GM10266 (cell line): Measurements from ENCODE around the gene C6orf15.

Source experiments
- DNase-seq: peaks from one replicate; pipeline ENCODE4 v3.0.0; 2012; ENCODE audit errors: extremely low spot score
- TF ChIP-seq, protein P1 (sequence below): IDR thresholded peaks from 2 replicates; pipeline ENCODE4 v1.5.1; 2012; ENCODE audit warnings: mild to moderate bottlenecking, low read depth; ENCODE audit not compliant: control insufficient read depth, insufficient read depth; ENCODE audit errors: missing control alignments

Gene C6orf15

DNA sequence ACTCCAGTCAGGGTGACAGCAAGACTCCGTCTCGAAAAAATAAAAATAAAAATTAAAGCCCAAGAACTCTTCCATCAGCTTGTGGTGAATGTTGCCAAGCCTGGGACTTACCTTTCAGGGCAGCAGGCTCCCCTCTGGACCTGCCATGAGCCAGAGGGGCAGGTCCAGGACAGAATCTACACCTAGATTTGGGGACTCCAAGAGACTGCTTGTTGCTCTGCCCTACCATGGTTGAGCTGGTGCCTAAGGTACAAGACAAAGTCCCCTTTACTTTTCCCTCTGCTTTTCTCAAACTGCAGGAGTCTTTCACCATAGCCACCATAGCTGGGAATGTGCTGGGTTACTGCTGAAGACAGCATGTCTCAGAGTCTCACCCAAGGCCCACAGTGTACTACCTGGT is 9.2 kb downstream of the C6orf15 start:
- TF ChIP-seq, protein P1, sequence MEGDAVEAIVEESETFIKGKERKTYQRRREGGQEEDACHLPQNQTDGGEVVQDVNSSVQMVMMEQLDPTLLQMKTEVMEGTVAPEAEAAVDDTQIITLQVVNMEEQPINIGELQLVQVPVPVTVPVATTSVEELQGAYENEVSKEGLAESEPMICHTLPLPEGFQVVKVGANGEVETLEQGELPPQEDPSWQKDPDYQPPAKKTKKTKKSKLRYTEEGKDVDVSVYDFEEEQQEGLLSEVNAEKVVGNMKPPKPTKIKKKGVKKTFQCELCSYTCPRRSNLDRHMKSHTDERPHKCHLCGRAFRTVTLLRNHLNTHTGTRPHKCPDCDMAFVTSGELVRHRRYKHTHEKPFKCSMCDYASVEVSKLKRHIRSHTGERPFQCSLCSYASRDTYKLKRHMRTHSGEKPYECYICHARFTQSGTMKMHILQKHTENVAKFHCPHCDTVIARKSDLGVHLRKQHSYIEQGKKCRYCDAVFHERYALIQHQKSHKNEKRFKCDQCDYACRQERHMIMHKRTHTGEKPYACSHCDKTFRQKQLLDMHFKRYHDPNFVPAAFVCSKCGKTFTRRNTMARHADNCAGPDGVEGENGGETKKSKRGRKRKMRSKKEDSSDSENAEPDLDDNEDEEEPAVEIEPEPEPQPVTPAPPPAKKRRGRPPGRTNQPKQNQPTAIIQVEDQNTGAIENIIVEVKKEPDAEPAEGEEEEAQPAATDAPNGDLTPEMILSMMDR: no peak
- no peak for DNase-seq

DNA sequence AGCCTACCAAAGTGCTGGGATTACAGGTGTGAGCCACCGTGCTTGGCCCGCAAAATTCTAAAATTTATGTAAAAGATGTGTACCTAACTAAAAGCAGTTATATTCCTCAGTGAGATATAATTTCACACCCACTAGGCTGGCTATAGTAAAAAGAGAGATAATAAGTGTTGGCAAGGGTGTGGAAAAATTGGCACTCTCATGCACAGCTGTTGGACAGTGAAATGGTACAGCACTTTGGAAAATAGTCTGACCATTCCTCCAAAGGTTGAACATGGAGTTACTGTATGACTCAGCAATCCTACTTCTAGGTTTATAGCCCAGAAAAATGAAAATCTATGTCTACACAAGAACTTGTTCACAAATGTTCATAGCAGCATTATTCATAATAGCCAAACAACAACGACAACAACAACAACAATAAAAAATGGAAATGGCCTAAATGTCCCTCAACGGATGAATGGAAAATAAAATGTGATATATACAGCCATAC is 13.9 kb downstream of the C6orf15 start:
- TF ChIP-seq, protein P1: no peak
- no peak for DNase-seq

DNA sequence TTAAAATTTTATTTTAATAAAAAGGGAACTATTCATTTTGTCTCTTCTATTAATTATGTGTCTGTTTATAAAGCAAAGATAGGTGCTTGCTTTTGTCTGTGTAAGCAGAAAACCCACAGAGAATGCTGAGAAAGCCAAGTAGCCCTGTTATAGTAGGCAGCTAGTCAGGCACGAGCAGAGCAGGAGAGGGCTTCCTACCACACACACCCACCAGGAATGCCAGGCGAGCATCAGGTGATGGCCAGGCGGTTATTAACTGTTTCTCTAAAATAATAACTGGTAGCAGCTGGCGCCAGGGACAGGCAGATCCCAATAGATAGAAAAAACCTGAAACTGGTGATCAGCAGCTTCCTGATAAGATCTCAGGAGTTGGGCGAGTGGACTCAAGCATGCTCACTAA is 15.7 kb downstream of the C6orf15 start:
- no peak for DNase-seq
- TF ChIP-seq, protein P1: no peak

DNA sequence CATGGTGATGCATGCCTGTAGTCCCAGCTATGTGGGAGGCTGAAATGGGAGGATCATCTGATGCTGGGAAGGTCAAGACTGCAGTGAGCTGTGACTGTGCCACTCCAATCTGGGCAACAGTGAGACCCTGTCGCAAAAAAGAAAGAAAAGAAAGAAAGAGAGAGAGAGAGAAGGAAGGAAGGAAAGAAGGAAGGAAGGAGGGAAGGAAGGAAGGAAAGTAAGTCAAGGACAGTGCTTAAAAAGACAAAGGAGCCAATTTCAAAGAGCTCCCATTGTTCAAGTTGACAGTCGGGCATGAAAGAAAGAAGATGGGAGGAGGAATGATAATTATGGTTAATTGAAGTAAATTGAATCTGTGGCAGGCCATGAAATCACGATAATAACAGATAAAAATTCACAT is 16.2 kb downstream of the C6orf15 start:
- no peak for DNase-seq
- TF ChIP-seq, protein P1: no peak

DNA sequence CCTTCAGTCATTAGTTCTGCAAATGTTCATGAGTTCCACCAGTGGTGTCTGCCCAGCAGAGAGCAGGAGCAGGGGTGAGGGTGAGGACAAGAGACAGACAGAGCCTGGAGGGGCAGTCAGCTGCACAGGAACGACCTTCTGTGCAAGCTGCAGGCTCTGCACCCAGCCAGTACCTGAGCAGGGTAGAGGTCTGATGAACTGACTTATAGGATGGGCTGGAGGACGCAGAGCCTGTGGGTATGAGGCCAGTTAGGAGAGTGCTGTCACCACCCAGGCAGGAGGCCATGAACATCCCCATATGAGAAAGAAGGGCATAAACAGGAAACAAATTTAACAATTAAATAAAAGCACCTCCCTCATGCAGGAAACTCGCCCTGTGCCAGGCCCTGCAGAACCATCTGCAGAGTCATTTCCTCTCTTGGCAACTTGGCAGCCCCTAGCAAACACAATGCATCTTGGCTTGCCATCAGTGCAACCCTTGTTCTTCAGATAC is 17.9 kb downstream of the C6orf15 start:
- TF ChIP-seq, protein P1: no peak
- no peak for DNase-seq

DNA sequence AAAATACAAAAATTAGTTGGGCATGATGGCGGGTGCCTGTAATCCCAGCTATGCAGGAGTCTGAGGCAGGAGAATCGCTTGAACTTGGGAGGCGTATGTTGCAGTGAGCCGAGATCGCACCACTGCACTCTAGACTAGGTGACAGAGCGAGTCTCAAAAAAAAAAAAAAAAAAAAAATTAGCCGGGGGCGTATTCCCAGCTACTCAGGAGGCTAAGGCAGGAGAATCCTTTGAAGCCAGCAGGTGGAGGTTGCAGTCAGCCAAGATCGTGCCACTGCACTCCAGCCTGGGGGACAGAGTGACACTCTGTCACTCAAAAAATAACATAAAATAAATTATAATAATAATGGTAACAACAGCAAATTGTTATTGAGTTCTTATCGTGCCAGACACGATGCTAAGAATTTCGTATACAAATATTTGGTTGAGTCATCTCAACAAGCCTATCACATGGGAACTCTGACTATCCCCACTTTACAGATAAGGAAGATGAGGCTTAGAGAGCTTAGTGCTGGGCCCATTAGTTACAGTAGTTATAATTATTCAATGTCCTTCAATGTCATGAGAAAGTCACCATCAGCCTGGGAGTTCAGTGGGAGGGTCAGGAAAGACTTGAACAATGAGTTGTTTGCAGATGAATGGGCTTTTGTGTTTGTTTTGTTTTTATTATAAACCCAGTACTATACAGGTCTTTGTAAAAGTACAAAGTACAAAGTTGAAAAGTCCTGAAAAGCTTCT is 19.4 kb downstream of the C6orf15 start:
- DNase-seq: no peak
- TF ChIP-seq, protein P1: no peak

DNA sequence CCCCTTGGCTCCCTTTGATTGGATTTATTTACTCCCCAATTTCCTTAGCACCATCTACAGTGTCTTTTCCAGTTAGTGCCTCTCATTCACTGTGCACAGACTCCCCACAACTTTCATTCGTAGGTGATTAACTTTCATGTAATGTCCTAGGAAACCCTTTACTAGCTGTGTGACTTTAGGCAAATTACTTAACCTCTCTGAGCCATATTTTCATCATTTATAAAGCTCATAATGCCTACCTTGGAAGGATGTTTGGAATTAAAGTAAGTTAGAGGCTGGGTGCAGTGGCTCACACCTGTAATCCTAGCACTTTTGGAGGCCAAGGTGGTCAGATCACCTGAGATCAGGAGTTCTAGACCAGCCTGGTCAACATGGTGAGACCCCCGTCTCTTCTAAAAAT is 20.1 kb downstream of the C6orf15 start:
- DNase-seq: no peak
- TF ChIP-seq, protein P1: no peak
